ENCODE data around the gene MED15. TPM values are rescaled to one million over a fixed set of nuclear protein-coding genes. Genes with fewer than 3 reads are reported as not detected.

The MED15 gene
- total and polyA plus RNA-seq, 2 of the 4 experiments (the other 2 are of a cell fraction), result 19.0 to 68.8 TPM

DNA sequence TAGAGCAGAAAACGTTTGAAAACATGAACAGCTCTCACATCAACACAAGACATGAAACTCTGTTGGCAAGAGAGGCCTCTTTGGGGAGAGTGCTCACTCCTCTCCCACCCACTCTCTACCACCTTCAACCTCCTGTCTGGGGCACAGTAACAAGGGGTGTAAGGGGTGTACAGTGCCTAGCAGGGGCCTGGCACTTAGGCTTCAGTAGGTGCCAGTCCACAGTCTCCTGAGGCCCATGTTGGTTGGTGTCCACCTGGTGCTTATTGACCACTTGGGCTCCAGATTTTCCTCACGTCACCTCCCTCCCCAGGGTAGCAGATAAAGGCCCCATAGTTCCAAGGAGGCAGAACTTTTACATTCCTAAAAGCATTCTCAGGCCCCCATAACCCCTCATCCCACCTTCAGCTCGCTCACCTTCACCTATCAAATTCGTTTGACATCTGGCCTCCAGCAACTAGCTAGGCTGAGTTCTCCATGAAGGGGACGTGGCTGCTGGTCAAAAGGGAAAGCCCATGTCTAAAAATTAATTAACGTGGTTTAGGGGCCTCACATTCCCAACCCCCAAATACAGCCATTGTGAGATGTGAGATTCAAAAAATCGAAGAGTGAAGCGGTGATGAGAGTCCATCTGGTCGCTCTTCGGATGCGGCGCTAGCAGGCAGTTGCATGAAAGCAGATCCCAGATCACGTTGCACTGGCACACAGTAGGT is 712 bp upstream of the MED15 start:
- Histone ChIP-seq H3K27me3 (ENCODE audit: control insufficient read depth, insufficient read depth, low read length) (no peaks in the 10 kb centered on the region), H2AK9ac (replicated peaks; ENCODE audit: low read depth, low read length, poor library complexity) (no peak overlapping the region), H4K20me1 (ENCODE audit: insufficient read depth, low read length) (peaks cover 36% of the 10 kb centered on the region), H3K56ac (ENCODE audit: extremely low read depth, insufficient read depth, low read length) (no peak overlapping the region), H3K9ac (ENCODE audit: low read depth, low read length) (peak overlapping the region; percentile 71; the same call in 1 of the 2 replicates), H2BK5ac (ENCODE audit: low read depth, low read length, poor library complexity, severe bottlenecking) (peak overlapping the region; percentile 75), H2AK5ac (ENCODE audit: low read depth, low read length) (peak overlapping the region; percentile 35), H4K8ac (ENCODE audit: low read depth in 2 of 2, low read length in 2 of 2) (peak overlapping the region; percentile 81 to 96), H3K4ac (ENCODE audit: low read depth, low read length) (peak overlapping the region; percentile 73), H3K9me3 (ENCODE audit: control insufficient read depth, insufficient read depth, low read length) (no peaks in the 10 kb centered on the region), H3K4me2 (ENCODE audit: low read depth, low read length) (peak overlapping the region; percentile 95), H3K18ac (ENCODE audit: low read depth, low read length) (no peak overlapping the region), H3K14ac (replicated peaks; ENCODE audit: low read depth, low read length) (peak overlapping the region; percentile 56; the same call in 1 of the 2 replicates), H2BK120ac (ENCODE audit: low read depth, low read length) (peak overlapping the region; percentile 42; the same call in 1 of the 2 replicates), H3K4me3 (ENCODE audit: insufficient read depth, low read depth, low read length) (peak overlapping the region; percentile 78), H3K23ac (ENCODE audit: low read depth, low read length) (no peak overlapping the region), H2BK20ac (ENCODE audit: low read depth, low read length) (no peak overlapping the region), H3K4me1 (ENCODE audit: control insufficient read depth, insufficient read depth, low read length) (peaks cover 18% of the 10 kb centered on the region), H2BK15ac (ENCODE audit: low read depth, low read length) (0 out of 3 replicates have a peak overlapping the region, but pooled peaks have one; percentile 71), H2AFZ (replicated peaks; ENCODE audit: low read length, poor library complexity) (peak overlapping the region; percentile 93), H3K79me1 (ENCODE audit: low read depth in 1 of 2, low read length in 2 of 2) (peaks cover 3 to 38% of the 10 kb centered on the region in 2 experiments), H3K9me1 (ENCODE audit: insufficient read depth, low read length) (peaks cover 15% of the 10 kb centered on the region), H4K5ac (ENCODE audit: low read depth, low read length) (peak overlapping the region; percentile 81), H4K91ac (ENCODE audit: insufficient read depth, low read depth, low read length) (peak overlapping the region; percentile 60; the same call in 1 of the 2 replicates), H3K27ac (ENCODE audit: insufficient read depth, low read length) (0 out of 2 replicates have a peak overlapping the region, but pooled peaks have one; percentile 59), H3K36me3 (ENCODE audit: control insufficient read depth, insufficient read depth, low read length) (peaks cover 4% of the 10 kb centered on the region; the same call in 1 of the 2 replicates)
- no TSS peak for BruUV-seq (replicated peaks)
- ChIA-PET POLR2A (ENCODE audit: unreplicated experiment) (interaction anchor here (0.6 kb wide), 1 partner anchor 11 kb away, joined by 3 read pairs; the partner anchor contains the start of gene KLHL22), CTCF (no interaction called here)
- in situ Hi-C loops (cut with MboI; ENCODE audit: low sequenced_read_pairs) (no loop called here), intact Hi-C loops (cut with micrococcal nuclease) (loop anchor here (5.0 kb wide), 2 partner anchors 46 to 61 kb away; no protein-coding TSS in a partner anchor), dilution Hi-C loops (cut with HindIII; ENCODE audit: low sequenced_read_pairs, unreplicated experiment) (no loop called here)
- no peak for DNase-seq
- ATAC-seq (ENCODE audit: low read depth), result no peak
- 17% methylated on average over 1 of the region's 13 CpGs; no CpG with 5 or more reads in 1 of the 2 experiments for whole genome bisulfite sequencing, 2 experiments (ENCODE audit: extremely low coverage in 2 of 2, insufficient read length in 1 of 2)
- no peak for TF ChIP-seq USF2 (IDR thresholded peaks at IDR 0.05; ENCODE audit: low read depth, low read length)
- TF ChIP-seq, protein P1, sequence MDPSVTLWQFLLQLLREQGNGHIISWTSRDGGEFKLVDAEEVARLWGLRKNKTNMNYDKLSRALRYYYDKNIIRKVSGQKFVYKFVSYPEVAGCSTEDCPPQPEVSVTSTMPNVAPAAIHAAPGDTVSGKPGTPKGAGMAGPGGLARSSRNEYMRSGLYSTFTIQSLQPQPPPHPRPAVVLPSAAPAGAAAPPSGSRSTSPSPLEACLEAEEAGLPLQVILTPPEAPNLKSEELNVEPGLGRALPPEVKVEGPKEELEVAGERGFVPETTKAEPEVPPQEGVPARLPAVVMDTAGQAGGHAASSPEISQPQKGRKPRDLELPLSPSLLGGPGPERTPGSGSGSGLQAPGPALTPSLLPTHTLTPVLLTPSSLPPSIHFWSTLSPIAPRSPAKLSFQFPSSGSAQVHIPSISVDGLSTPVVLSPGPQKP (IDR thresholded peaks at IDR 0.05; ENCODE audit: borderline replicate concordance, low read depth, low read length), result no peak
- TF ChIP-seq RCOR1 (IDR thresholded peaks at IDR 0.05; ENCODE audit: insufficient replicate concordance, low read length), result no peak
- no peak for TF ChIP-seq BHLHE40 (IDR thresholded peaks at IDR 0.05; ENCODE audit: low read depth, low read length)
- no peak for TF ChIP-seq CEBPB (IDR thresholded peaks at IDR 0.05; ENCODE audit: low read depth, low read length)
- no peak for TF ChIP-seq RAD21 (IDR thresholded peaks at IDR 0.05; ENCODE audit: low read length)
- TF ChIP-seq MAZ (IDR thresholded peaks at IDR 0.05; ENCODE audit: borderline replicate concordance, low read depth, low read length), result no peak
- TF ChIP-seq POLR2A (IDR thresholded peaks at IDR 0.05; ENCODE audit: low read depth, low read length), result no peak
- no peak for TF ChIP-seq MXI1 (IDR thresholded peaks at IDR 0.05; ENCODE audit: borderline replicate concordance, low read depth, low read length)
- no peak for TF ChIP-seq SMC3 (IDR thresholded peaks at IDR 0.05; ENCODE audit: low read depth, low read length)
- TF ChIP-seq FOS (IDR thresholded peaks at IDR 0.05; ENCODE audit: low read depth, low read length), result no peak
- no peak for TF ChIP-seq MAFK (IDR thresholded peaks at IDR 0.05; ENCODE audit: low read depth, low read length)
- no peak for TF ChIP-seq RFX5 (IDR thresholded peaks at IDR 0.05; ENCODE audit: low read depth, low read length)
- no peak for TF ChIP-seq NFE2L2 (IDR thresholded peaks at IDR 0.05; ENCODE audit: low read depth, low read length)

Data from IMR-90 (cell line).